A172 (cell line): ENCODE results near the gene FOXP1. TPM values are rescaled to one million over a fixed set of nuclear protein-coding genes. Genes with fewer than 3 reads are reported as not detected.

ENCODE experiments used
- DNase-seq: peaks from one replicate; pipeline ENCODE4 v3.0.0-alpha.2; 2015; ENCODE audit warnings: low spot score
- total RNA-seq: library from RNA; depleted of rRNA; stranded (reverse); fragments of >200 nt; shearing (Covaris generic); gene quantifications from 2 replicates; pipeline ENCODE4 v1.2.3, GENCODE V29; 2014; rRNA removed

FOXP1 gene
- total RNA-seq, result 10.3 and 16.1 TPM in 2 replicates

DNA sequence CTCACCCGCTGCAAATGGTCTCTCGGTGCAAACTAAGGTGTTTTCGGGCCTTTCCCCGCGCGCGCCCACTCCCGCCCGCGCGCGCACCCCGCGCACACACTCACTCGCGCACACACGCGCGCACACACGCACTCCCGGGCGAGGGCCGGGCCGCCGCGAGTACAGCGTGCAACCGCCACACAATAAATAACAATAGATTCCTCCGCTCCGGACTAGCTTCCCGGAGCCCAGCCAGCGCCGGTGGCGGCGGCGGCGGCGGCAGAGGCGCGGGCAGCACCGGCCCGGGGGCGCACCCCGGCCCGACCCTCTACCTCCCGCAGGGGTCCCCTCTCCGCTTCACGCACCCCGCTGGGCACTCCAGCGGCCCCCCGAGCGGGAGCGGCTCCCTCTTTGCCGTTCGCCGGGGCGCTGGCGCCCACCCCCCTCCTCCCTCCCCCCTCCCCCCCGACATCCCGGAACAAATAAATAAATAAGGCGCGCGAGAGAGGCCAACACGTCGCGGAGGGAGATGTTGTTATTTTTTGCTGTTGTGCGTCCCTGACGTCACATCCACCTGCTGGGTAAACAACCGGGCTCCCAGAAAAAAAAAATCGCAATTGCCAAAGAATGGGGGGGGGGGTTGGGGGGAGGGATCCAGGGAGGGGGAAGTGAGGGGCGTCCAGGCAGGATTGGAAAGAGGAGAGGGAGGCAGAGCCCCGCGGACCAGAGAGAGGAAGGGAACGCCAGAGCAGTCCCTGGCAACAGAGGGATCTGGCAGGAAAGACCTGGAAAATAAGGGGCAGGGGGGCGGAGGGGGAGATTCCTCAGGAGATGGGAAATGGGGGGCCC, at the start of gene FOXP1:
TSS of gene FOXP1 (minus strand) at position 163 of the 828 bp plus-strand sequence. CDS start 385,347 bp downstream, outside the sequence.
- peak; percentile 44 for DNase-seq

DNA sequence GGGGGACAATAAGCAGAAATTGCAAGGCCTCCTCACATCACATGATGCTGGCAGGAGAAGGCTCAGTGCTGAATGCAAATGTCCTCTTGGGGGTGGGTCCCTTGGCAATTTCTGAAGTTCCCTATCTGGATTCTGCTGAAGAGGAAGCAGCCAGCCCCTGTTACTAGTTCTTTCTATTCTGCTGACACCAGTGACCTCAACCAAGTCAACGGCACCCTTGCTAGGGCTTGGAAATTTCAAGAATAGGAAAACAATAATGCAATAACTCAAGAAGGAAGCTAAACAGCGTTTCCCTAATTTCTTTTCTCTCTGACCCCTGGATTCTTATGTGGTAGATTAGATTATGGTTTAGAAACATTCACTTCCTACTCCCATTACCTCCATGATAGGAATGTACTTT, 46.2 kb upstream of the FOXP1 start:
- no peak for DNase-seq

DNA sequence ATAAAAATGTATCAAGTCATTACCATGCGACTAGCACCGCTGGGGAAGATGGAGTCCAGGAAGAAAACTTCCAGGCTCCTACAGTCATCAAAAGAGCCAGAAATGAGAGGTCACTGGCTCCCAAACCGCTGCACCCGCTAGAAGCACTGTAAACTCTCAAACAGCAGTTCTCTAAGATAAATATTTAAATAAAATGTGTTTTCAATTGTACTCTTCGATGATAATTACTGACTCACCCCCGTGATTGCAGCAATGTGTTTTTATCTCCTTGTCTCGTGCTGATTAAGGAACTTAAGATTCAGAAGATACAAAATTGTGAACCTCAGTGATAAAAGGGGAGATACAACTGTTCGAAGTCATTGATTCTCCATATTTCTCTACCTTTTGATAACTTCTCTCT, 45.8 kb upstream of the FOXP1 start:
- no peak for DNase-seq

DNA sequence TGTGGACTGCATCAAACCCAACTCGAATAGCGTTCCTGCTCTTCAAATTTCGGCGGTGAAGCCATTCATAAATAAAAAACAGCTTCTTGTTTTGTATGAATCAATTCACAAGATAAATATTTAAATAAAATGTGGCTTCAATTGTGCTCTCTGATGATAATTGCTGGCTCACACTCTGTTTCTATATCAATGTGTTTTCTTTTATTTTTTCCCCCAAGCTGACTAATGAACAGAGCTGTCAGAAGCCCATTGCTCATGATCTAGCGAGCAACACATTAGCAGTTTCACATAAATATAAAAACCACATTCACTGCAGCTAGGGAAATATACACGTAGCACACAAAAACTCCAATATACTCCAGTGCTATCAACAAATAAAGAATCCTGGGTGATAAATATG, 45.0 kb upstream of the FOXP1 start:
- no peak for DNase-seq

DNA sequence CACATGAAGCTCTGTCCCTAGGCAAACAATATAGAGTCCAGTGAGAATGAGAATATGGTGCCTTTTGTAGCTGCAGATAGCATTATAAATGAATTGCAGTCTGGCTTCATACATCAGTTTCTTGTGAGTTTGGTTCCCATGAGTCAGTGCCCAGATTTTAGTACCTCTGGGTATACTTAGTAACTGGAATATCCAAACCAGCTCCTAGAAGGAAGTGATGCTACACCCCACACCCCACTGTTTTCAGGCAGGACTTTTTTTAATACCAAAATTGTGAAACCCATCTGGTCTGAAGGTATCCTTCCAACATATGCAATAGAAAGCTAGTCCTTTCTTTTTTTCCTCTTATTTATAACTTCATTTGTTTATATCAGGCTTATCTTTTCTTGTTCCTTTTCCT, 42.1 kb upstream of the FOXP1 start:
- DNase-seq, result no peak

DNA sequence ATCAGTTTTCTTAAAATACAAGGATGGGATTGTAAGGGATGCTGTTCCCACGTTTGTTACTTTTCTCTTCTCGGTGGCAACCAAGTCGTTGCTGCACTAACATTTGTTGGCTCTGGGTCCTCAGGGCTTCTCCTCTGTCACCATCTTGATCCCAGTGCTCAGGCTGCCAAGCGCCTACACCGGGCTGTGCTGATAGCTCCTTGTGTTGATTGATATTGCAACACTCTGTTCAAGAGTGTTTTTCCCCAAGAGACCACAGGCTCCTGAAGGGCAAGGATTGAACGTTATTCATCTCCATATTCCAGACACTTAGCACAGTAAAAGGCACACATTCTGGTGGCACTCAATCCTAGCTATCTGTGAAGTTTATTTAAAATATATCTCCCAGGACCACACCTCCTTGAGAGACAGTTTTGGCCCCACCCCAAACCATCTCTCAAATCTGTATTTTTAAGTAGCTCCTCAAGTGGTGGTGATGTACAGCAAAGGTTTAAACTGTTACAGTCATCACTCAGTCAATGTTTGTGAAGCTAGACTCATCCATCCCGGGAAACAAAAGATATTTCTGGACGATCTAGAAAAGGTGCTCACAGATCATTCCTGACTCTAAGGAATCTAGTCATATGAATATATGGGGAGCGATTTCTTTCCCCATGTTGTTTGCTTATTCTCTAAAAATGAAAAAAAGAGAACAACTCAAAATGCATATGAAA, 38.5 kb upstream of the FOXP1 start:
- DNase-seq, result no peak

DNA sequence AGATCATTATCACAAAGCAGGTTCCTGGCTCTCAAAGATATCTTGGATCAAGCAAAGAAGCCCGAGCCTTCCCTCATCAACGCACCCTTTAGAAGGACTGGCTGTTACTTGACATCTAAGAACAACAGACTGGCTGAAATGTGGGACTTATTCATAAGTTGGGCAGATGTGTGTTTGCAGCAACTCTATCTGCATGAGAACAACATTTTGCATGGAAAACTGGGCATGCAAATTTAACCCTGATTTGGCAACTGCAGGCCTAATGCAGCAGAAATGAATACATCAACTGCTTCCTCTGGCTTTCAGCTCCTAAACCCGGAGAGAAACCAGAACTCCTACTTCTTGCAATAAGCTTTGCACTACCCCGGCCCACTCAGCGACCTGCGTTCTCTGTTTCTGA, 35.0 kb upstream of the FOXP1 start:
- no peak for DNase-seq

DNA sequence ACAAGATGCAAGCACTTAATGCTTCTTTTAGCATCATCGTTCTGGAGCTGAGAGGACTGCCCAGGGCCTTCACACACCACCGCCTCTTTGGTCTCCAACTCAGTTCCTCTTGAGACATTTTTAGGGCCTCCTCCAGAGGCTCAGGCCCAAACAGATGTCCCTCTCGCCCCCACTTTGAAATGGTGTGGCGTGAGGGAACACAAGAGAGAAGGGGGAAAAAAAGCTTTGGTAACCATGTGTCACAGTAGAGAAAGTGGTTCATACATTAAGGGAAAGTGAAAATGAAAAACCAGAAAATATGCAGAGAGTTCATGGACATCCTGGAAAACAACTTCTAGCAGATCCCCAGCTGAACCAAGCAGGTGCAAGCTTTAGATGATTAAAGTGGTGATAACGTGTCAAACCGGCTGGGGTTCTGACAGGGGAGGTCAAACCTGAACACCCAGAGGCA, 33.1 kb upstream of the FOXP1 start:
- DNase-seq, result no peak

DNA sequence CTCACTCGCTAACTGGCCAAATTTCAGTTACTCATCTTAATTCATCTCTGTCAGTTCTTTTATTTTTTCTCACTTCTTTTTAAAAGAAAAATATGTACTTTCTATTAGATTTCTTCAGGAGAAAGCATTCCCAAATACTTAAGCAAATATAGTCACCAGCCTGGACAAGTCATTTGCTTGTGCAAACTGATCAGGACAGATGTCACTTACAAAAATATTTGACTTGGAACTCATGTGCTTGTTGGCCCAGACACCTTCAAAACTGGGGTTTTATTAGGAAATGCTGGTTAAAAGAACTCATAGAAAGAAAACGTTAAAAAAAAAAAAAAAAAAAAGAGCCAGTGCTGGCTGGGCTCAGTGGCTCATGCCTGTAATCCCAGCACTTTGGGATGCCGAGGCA, 31.3 kb upstream of the FOXP1 start:
- DNase-seq, result no peak

DNA sequence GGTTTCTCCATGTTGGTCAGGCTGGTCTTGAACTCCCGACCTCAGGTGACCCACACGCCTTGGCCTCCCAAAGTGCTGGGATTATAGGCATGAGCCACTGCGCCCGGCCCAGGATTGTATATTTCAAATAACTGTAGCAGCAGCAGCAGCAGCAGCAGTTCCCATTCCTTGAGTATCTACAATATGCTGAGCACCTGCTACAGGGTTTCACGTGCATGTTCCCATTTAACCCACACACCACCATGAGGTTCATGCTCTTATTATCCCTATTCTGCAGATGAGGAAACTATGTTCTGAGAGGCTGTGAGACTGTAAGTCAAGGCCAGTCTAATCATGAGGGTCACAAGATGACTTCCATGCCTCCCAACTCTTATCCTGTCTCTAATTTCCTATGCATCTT, 30.9 kb upstream of the FOXP1 start:
- no peak for DNase-seq

DNA sequence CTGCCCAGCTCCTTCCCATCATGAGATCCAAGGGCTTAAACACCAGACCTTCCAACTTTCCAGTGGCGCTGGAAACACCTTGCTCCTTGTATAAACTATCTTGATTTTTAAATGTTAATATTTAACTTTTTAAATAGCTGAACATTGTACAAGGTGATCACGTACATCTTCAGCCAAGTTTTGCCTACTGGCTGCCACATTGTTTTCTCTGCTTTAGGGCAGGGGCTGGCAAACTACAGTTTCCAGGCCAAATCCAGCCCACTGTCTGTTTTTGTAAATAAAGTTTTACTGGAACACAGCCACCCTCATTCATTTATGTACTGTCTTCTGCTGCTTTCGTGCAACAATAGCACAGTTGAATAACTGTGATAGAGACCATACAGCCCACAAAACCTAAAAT, 27.6 kb upstream of the FOXP1 start:
- no peak for DNase-seq

DNA sequence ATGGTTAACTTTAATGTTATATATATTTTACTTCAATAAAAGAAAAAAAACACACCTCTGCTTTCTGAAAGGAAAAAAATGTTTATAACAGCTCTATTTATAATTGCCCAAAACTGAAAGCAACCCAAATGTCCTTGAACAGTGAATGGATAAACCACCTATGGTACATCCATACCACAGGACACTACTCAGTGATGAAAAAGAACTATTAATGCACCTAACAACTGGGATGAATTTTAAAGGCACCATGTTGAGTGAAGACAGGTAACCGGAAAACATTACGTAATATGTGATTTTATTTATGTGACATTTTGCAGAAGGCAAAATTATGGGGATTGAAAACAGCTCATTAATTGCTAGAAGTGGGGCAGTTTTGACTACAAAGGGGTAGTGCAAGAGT, 23.8 kb upstream of the FOXP1 start:
- DNase-seq, result no peak

DNA sequence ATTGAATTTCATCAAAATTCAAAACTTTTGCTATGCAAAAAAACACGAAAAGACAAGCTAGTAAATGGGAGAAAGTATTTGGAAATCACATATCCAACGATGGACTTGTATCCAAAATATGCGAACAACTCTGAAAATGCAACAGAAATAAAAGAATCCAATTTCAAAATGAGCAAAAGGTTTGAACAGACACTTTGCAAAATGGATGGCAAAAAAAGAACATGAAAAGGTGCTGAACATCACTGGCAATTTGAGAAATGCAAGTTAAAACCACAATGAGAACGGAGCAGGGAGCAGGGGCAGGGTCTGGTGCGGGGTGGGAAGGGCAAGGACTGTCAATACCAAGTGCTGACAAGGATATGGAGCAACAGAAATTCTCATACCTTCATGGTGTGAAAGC, 23.1 kb upstream of the FOXP1 start:
- DNase-seq, result no peak

DNA sequence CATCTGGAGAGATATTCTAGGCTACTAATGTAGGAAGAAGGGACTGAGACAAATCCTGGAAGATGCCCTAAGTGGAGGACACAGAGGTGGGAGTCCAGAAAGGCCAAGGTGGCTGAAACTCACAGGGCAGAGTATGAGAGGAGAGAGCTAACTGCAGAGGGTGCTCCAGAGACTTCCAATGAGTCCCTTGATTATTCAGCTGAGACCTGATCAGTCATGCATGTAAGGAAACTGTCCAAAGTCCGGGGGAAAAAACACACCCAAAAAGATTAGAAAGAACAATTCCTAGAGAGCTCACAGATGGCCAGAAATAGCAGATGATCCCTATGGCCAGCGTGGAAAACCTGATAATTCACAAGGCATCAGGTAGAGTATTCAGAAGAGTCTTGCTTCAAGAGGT, 18.7 kb upstream of the FOXP1 start:
- DNase-seq, result no peak

DNA sequence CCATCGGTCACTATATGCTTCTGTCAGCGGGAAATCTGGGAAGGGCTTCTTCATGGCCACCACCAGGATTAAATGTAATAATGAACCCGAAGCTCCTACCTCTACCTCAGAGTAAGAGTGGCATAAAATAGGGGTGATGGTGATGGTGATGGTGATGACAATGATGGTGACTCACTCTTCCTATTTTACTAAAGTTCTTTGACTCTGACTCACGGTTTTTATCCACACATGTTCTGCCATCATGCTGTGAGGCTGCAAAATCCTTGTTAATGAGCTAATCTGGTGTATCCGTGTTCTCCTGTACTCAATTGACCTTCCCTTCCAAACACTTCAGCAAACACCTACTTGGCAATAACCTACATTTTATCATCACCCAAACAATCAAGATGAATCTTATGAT, 18.3 kb upstream of the FOXP1 start:
- DNase-seq, result peak; percentile 90

DNA sequence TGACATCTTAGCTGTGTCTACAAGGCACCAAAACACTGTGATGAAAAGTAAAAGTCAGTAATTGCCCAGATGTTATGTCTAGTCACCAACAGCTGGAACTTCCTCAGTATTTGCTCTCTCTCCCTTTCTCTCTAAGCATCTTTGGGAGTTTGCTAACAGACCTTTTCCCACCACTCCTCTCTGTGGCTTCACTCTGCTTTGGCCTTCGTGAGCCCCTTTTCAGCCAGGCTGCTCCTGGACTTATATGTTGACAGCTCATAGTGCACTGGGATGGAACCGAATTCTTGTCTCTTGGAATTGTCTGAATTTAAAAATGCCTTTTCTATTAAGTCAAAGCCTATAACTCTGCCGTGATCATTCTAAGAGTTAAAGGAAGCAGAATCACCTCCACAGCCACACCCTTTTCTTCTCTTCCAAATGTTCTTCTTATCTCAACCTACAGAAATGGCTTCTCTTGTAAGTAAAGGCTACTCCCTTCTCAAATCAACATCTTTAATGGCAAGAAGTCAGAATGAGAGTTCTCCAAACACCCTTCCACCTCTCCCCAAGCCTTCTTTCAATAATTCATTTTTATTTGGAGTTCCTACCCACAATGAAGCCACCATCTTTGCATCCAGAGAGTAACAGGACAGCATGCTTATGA, 17.2 kb upstream of the FOXP1 start:
- DNase-seq, result no peak

DNA sequence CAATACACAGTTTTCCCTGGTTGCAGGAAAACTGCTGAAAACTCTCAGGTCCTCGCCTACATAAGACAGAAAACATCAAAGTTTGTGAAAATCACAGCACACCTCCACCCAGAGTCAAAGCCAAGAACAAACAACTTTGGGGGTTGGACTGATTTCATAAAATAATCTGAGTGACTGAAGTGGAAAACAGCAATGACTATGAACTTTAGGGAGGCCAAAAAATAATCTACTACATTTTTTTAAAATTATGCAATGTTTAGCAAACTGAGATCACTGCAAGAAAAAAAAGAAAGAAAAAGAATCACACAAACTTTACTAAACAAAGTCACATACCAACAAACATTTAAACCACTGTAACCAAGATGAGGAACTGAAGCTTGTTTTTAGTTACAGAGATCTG, 15.9 kb upstream of the FOXP1 start:
- no peak for DNase-seq

DNA sequence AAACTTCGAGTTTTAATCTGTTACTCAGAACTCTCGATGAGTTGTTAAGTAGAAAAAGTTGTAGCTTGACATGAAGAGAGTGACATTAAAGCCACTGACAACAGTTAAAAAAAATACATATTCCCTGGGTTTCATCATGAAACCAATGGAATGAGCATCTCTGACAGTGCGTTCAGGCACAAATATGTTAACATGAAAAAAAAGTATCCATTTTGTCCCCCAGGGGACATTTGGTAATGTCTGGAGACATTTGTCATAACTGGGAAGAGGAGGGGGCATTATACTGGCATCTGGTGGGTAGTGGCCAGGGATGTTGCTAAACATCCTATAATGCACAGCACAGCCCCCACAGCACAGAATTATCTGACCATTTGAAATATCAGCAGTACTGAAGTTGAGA, 14.8 kb upstream of the FOXP1 start:
- no peak for DNase-seq

DNA sequence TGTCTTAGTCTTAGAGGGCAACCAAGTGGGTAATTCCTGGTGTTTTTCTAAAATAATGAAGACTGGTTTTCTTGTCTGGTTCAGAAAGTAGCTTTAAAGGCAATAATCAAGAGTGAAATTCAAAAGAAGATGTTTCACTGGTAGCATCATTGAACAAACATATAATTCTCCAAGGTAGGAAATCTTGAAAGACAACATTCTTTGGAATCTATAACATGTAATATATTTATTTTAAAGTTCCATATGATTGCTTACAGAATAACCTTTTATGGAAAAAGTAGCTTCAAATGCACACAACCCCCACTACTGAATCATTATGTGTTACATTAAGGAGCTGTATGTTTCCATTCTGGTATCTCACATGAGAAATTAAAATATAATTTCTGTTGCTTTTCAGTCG, 13.8 kb upstream of the FOXP1 start:
- no peak for DNase-seq

DNA sequence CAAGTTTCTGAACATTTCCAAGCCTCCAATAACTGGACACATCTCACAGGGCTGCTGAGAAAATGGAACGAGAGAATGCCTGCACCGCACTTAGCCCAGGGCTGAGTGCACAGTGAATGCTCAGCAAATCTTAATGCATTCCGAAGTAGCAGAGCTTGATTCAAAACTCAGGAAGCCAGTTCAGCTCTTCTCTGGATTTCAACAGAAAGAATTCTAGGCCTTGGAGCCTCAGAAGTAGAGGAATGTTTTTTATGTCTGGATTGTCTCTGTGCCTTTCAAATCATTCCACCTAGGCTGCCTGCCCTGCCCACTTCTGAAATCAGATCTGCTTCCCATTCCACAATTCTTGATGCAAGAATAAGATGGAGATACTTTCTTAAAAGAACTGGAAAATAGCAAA, 9.6 kb upstream of the FOXP1 start:
- DNase-seq, result no peak

DNA sequence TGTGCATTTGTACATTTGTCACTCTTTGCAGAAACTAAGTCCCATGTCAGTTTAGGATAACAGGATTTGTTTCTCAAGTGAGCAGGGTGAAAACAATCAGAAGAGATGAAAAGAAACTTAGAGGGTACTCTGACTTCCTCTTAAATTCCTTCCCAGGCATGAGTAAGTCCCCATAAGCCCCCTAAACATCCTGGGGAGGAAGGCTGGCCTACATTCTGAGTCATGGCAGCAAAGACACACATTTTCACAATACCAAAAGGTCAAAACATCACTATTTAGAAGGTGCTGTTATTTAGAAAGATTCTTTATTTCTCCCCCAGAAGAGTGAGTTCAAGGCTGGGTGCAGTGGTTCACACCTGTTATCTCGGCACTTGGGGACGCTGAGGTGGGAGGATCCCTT, 7.6 kb upstream of the FOXP1 start:
- no peak for DNase-seq

DNA sequence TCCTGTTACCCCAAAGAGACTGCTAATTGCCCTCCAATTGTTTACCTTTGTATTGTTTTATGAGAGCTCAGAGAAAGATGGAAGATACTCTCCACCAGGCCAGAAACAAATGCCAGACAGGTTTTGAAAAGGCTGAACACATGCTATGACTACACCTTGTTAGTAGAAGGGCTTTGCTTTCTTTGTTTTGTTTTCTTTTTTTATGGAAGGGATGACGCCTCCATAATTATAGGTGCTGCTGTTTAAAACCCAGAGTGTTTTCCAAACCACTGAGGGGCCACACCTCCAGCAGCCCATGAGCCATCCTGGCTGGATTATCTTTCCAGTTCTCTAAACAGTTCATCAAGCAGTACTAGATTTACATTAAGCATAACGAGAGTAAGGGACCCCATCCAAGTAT, 5.6 kb upstream of the FOXP1 start:
- DNase-seq, result no peak

DNA sequence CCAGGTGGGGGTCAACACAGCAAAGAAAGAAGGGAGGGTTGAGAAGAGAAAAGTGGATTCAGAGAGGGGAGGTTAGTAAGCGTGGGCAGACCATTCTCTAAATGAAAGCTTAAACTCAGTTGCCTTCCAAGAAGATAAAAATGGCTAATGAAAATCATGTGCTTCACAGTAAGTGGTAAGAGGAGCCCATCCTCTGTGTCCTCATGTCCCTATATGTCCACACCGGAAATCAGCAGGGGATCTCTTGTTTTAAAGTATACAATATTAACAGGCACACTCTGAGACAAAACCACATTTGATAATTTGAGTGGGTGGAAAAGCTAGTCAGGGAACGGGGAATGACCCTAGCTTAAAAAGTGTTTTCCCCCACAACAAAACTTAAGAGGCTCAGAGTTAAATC, 4.4 kb upstream of the FOXP1 start:
- DNase-seq, result no peak
